Measurements from ENCODE around the gene LCN9. TPM values are rescaled to one million over a fixed set of nuclear protein-coding genes. Genes with fewer than 3 reads are reported as not detected.

LCN9 gene
- total and polyA plus RNA-seq, 2 of the 13 experiments (the other 11 are each of a cell fraction or from before 2014, with no cell fraction given) = not detected

DNA sequence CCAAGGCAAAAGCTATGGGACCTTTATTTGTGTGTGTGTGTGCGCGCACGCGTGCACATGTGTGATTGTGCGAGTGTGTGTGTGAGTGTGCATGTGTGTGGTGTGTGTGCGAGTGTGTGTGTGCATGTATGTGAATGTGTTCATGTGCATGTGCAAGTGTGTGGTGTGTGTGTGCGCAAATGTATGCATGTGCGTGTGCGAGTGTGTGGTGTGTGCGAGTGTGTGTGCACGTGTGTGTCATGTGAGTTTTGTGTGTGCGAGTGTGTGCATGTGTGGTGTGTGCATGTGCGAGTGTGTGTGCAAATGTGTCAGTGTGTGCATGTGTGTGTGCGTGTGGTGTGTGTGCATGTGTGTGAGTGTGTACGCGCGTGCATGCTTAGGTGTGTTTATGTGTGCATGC is 12.7 kb upstream of the LCN9 start:
- no peaks in the 10 kb centered on the region for H4K20me1 ChIP-seq (ENCODE audit: insufficient read depth, low read length)
- no peak overlapping the region for H3K4me3 ChIP-seq (replicated peaks in 1 of 3; ENCODE audit: insufficient read depth in 1 of 3, low read depth in 2 of 3, low read length in 3 of 3)
- no peaks in the 10 kb centered on the region for H3K36me3 ChIP-seq (replicated peaks in 1 of 2; ENCODE audit: control insufficient read depth in 1 of 2, insufficient read depth in 2 of 2, low read length in 2 of 2)
- H3K4me1 ChIP-seq (ENCODE audit: insufficient read depth, low read length) = no peaks in the 10 kb centered on the region
- no peak overlapping the region for H3K9ac ChIP-seq (ENCODE audit: insufficient read depth, low read depth, low read length)
- 70% methylated on average over 17 of the region's 17 CpGs for WGBS (ENCODE audit: low lambda C conversion rate)
- peaks cover 48% of the 10 kb centered on the region for H3K9me3 ChIP-seq (ENCODE audit: low read length)
- H3K79me2 ChIP-seq (ENCODE audit: insufficient read depth, low read length) = no peaks in the 10 kb centered on the region
- CTCF ChIA-PET (ENCODE audit: low intra/inter-chr PET ratio, low total read pairs) = no interaction called here
- H2AFZ ChIP-seq (ENCODE audit: low read length) = no peak overlapping the region
- no peak for DNase-seq (ENCODE audit: low spot score)
- no TSS peak for BruUV-seq (replicated peaks)
- ATAC-seq = no peak
- in situ Hi-C loops (cut with HindIII; ENCODE audit: extremely low pct_ligation_motif_present, low pct_unique_long_range_greater_than_20kb) (no loop called here), intact Hi-C loops (cut with micrococcal nuclease; ENCODE audit: unreplicated experiment) (no loop called here)
- TF ChIP-seq ZNF207 (IDR thresholded peaks at IDR 0.05; ENCODE audit: borderline replicate concordance) (peak; percentile 63; the same call in 1 of the 2 replicates), GABPA (IDR thresholded peaks at IDR 0.05; ENCODE audit: low read depth, low read length) (no peak), GABPA (CRISPR knock-in tag; IDR thresholded peaks at IDR 0.05; ENCODE audit: low read depth) (no peak), NONO (IDR thresholded peaks at IDR 0.05) (0 out of 2 replicates have a peak, but pooled peaks have one; percentile 16), NONO (CRISPR knock-in tag; conservative IDR thresholded peaks at IDR 0.05) (no peak), GPN1 (CRISPR knock-in tag; IDR thresholded peaks at IDR 0.05; ENCODE audit: borderline replicate concordance) (no peak), SIX1 (CRISPR knock-in tag; IDR thresholded peaks at IDR 0.05; ENCODE audit: borderline replicate concordance) (no peak)
- TF ChIP-seq, protein P1, sequence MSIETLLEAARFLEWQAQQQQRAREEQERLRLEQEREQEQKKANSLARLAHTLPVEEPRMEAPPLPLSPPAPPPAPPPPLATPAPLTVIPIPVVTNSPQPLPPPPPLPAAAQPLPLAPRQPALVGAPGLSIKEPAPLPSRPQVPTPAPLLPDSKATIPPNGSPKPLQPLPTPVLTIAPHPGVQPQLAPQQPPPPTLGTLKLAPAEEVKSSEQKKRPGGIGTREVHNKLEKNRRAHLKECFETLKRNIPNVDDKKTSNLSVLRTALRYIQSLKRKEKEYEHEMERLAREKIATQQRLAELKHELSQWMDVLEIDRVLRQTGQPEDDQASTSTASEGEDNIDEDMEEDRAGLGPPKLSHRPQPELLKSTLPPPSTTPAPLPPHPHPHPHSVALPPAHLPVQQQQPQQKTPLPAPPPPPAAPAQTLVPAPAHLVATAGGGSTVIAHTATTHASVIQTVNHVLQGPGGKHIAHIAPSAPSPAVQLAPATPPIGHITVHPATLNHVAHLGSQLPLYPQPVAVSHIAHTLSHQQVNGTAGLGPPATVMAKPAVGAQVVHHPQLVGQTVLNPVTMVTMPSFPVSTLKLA (IDR thresholded peaks at IDR 0.05) = peak; percentile 96
- TF ChIP-seq, protein P2, sequence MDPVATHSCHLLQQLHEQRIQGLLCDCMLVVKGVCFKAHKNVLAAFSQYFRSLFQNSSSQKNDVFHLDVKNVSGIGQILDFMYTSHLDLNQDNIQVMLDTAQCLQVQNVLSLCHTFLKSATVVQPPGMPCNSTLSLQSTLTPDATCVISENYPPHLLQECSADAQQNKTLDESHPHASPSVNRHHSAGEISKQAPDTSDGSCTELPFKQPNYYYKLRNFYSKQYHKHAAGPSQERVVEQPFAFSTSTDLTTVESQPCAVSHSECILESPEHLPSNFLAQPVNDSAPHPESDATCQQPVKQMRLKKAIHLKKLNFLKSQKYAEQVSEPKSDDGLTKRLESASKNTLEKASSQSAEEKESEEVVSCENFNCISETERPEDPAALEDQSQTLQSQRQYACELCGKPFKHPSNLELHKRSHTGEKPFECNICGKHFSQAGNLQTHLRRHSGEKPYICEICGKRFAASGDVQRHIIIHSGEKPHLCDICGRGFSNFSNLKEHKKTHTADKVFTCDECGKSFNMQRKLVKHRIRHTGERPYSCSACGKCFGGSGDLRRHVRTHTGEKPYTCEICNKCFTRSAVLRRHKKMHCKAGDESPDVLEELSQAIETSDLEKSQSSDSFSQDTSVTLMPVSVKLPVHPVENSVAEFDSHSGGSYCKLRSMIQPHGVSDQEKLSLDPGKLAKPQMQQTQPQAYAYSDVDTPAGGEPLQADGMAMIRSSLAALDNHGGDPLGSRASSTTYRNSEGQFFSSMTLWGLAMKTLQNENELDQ (CRISPR knock-in tag; IDR thresholded peaks at IDR 0.05; ENCODE audit: borderline replicate concordance) = no peak
- peaks cover 2 to 12% of the 10 kb centered on the region in 2 experiments; a peak in 3 of 5 replicates for H3K27me3 ChIP-seq (ENCODE audit: control insufficient read depth in 1 of 2, insufficient read depth in 2 of 2, low read length in 2 of 2)
- FAIRE-seq = no peak
- POLR2A ChIA-PET = no interaction called here
- no peak overlapping the region for H3K4me2 ChIP-seq (ENCODE audit: low read depth, low read length)
- no peak overlapping the region for H3K27ac ChIP-seq (ENCODE audit: extremely low read length, insufficient read depth, low read length)
